GM19328 (cell line): ENCODE results near the gene METTL24.
"Not testable (repeated sequence)": the region's sequence is repeated elsewhere in the genome, so short reads cannot be mapped to it uniquely, and the experiment has no call there.

Experiments used
- ATAC-seq: cut with Tn5 transposase; IDR thresholded peaks from one replicate; pipeline ENCODE4 v1.9.1; 2021; ENCODE audit warnings: mild to moderate bottlenecking, moderate library complexity; ENCODE audit not compliant: unreplicated experiment

Gene METTL24

DNA sequence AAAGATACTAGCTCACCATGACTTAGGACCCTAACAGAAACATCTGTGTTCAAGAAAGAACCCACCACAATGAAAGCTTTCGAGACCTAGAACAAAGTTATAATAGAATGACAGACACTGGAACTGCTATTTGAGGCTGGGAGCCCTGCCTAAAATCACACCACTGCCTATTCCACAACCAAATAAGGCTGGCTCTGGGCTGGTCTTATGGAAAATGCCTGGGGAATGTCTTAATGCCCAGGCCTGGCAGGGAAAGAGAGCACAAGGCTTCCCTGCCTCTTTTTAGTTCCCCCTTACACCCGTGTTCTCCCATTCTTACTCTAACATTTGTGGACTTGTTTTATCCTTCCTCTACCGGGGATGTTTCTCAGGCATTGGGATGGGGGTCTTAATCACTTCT, 5.6 kb upstream of the METTL24 start:
- ATAC-seq, result no peak

DNA sequence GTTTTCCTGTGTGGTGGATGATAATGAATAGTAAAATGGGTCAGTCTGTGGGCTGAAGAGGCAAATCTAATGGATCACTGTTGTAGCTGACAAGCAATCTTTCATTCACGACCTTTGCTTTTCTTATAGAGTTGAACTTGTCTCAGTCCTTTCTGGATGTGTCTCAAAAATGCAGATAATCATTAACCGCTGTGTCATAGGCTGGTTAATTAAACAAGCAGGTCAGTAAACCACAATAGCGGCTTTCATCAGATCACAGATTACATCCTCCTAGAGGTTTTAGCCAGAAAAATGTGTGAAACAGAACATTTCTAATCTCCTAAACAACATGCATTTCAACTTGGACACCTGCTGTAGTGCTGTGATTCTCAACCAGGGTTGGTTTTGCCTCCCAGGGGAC, 2.5 kb upstream of the METTL24 start:
- no peak for ATAC-seq

DNA sequence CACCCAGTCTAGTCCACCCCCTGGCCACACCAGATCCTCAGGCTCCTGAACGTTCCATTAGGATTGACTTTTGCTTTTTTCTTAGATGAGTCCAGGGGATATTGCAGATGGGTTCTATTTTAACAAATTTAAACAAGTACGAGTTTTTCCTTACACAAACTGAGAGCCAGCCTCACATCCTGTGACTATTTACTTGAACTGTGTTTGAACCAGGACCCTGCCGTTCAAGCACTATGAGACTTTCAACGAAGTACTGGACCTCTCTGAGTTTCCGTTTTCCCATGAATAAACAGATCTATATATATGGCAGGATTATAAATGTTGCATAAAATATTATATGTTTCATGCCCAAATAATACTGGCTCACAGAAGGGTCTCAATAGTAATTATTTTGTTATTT, 1.4 kb upstream of the METTL24 start:
- no peak for ATAC-seq

DNA sequence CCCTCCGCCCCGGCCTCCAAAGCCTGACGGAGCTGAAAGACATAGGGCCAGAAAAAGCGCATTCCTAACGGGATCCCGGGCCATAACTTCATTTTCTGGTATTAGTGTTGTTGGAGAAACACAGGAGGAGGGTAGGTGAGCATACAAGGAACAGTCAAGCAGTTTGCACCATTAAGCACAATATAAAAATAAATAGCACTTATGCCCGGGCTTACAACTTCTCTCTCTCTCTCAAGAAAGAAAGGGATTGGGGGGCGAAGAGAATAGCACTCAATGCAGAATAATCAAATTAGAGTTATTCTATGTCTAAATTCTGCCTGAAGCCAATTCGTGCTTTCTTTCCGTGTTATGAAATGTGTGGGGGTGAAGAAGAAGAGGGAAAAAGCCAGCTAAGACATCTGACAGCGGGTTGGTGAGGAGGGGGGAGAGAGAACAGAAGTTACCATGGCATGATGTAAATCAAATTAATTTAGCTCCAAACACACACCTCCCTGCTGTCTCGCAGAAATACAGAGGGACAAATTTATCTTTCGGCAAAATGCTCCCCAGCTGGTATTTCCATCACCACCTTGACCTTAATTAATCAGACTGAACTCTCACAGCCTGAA, 508 bp upstream of the METTL24 start:
- ATAC-seq, result no peak

DNA sequence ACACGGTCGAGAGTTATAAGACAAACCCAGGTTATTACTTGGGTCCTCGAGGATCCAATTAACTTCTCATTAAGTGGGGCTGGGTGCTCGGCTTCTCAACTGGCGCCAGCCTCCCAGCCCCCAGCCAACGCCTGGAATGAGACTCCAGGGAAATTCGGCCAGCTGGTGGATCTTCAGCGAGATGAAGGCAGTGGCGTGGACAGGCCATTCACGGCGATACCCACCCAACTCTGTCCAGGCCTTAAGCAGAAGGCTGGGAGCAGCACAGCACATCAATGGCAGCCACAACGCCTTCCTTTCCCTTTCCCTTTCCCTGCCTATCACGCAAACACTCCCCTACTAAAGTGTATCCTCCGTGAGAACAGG, 868 bp downstream of the METTL24 start:
- no peak for ATAC-seq

DNA sequence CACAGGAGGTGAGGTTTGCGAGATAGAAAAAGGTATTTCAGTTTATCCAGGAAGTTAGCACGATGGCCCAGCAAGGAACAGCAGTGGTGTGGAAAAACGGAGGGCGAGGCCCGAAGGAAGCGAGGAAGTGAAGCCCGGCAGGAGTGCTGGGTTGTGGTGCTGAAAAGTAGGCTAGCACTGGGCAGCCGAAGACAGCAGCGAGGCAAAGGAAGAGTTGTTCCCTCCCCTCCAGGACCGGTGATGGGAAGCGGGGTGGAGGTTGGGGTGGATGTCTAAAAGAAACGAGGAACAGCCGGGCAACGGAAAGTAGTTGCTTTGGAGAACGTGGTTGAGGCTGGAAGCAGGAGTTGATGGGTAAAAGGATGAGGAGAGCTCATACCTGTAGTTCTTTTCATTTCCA, 1.4 kb downstream of the METTL24 start:
- no peak for ATAC-seq

DNA sequence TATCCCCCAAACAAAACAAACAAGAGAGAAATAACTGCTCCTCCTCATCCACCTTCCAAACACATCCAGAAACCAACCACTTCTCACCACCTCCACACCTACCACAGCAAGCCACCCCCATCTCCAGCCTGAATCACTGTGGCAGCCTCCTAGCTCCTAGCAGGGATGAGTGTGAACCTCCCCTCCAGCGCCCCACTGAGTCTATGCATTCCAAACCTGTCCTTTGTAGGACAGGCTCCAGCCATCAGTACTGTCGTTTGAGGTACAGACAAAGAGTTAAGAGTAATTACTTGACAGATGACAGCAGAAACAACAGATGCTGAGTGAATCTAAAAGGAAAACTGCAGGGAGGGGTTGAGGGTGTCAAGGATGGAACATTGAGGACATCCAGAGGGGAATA, 2.4 kb downstream of the METTL24 start:
- no peak for ATAC-seq

DNA sequence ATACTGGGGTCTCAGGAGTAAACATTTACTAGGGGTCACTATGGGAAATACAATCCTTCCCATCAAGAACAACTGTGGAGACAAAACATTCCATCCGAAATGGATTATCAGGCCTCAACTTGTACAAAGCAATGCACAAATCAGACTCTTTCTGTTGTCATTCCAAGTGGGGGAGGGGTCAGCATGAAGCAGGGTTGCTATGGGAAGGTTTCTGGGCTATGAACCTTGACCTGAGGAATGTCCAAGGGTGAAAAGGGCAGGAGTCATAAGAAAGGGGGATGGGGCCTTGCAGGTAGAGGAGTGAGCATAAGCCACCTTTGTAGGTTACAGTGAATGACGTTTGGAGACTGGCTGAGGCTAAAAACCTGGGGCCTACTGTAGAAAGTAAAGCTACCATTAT, 3.1 kb downstream of the METTL24 start:
- no peak for ATAC-seq

DNA sequence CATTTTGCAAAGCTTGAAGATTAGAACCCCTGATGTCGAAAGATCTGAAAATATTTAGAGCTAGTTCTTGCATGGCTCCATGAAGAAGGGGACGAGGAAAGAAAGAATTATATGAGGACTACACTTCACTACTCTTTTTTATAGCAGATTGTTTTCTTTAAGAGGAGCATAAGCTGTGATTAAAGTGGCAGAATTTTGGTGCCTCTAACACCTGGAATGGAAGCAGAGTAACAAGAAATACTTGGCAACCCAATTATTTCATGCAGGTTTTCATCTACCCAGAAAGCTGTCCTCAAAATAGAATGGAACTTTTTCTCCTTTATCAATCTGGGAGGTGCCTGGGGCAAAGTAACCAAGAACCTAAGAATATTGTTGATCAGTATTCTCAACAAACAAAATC, 4.0 kb downstream of the METTL24 start:
- ATAC-seq, result no peak

DNA sequence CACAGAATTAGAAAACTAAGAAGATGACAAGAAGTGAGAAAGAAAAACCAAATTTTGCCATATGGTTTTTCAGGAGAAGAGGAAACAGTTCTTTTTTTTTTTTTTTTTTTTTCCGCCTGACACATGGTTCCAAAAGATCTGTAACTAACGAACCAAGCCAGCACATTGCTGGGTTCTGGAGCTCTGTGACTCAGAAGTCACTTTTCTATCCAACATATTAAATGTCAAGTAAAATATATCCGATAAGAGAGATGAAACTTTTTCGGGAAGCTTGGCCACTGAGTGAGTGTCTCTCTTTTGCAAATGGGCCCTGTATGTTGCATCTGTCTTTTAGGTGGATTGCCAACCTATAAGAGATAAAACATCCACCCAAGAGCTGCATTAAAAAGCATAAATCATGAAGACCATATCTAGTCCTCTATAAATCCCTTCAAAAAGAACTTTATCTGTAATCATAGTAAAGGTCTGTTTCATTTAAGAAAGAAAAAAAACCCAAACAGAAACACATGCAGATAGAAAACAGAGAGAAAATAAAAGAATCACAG, 4.6 kb downstream of the METTL24 start:
- ATAC-seq, result no peak

DNA sequence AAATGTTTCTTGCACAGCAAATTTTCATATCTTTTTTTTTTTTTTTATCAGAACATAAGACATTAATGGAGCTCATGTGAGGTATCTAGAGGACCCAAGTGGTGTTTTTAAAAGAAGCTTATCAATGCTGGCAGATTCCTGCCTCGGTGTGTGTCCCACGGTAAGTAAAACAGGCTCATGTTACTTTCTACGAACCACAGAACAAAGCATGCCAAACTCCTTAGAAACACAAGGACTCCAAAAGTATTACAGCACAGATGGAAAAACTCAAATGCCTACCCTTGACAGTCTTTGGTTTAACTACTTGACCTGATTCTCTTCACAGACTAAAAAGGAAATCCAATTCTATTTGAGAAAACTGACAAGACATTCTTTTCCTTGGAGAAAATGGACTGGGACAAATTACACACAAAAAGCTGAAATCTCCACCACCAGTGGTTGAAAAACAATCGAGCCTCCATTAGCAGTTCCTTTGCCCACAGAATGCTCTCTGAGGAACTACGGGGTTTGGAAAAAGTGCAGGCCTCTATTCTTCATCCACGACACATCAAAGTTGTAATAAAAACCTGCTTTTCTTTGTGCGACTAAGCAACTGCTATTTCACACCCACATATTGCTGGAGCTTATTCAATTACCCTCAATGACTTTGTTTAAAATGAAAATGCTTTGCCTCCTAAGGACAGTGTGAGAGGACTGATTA, 5.4 kb downstream of the METTL24 start:
- no peak for ATAC-seq

DNA sequence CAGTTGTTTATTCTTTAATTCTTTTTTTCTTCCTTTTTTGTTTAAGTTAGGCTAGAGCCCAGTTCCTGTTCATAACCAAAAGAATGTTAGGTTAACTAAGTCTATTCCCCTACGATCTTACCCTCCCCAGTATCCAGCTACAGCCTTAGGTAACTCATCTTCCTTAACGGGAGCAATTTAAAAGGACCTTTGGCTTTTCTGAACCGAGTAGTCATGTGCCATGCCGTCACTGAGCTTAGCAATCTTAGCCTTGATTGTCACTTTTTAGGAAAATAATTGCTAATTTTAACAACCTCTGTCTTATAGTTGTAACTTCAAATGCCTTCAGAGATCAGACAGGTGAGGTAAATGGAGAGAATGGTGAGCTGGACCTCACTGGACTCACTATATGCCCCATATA, 6.2 kb downstream of the METTL24 start:
- no peak for ATAC-seq

DNA sequence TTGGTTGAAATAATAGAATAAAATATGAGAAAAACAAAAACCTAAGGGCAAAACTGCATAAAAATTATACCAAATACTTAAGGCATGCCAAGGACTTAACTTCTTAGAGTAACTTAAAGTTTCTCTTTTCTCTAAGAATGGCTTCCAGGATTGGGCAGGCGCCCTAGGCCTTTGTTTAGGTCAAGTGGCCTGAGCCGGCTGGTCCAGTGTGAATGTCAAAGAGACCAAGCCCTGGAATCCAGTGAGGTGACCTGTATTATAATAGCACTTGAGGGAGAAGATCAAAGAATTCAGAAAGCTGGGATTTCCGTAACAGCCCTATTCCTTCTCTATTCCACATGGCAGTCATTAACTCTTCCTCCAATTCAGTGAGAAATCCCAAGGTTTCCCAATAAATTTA, 6.6 kb downstream of the METTL24 start:
- no peak for ATAC-seq

DNA sequence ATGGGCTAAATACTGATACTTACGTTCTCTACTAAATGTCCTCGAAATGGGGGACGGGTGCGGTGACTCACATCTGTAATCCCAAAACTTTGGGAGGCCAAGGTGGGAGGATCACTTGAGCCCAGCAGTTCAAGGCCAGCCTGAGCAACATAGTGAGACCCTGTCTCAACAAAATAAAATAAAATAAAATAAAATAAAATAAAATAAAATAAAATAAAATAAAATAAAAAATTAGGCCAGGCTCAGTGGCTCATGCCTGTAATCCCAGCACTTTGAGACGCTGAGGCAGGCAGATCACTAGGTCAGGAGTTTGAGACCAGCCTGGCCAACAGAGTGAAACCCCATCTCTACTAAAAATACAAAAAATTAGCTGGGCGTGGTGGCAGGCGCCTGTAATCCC, 7.6 kb downstream of the METTL24 start:
- not testable (repeated sequence) for ATAC-seq

DNA sequence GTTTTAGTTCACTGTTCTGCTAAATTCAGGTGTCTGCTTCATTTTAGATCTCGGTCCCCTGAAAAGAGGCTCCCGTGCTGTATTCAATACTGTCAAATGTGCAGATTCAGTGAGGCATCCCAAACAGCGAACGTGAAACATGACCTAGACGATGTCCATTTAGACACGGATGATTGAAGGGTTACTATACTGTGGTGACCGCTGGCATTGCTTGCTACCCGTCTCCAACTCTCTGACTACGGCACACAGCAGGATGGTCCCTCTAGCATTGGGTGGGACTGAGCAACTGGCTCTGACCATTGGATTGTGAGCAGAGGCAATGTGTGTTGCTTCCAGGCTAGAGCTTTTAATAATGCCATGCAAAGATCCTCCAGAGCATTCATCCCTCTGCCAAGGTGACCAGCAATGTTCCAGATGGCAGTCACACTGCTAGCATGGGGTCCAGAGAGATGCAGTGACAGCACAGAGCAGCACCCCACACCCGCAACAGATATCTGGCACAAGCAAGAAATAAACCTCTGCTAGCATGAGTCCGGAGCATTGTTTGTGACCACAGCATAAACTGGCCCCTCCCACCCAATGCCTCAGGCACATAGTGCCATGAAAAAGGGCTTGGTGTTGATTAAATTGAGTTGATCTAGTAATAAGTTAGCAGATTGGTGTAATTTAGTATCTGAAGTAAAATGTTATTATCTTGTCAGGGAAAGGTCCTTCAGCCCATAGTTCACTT, 9.0 kb downstream of the METTL24 start:
- ATAC-seq, result no peak

DNA sequence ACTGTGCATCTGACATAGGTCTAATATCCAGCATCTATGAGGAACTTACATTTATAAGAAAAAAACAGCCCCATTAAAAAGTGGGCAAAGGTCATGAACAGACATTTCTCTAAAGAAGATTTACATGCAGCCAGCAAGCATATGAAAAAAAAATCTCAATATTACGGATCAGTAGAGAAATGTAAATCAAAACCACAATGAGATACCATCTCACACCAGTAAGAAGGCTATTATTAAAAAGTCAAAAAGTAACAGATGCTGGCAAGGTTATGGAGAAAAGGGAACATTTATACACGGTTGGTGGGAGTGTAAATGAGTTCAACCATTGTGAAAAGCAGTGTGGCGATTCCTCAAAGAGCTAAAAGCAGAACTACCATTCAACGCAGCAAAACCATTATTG, 13.1 kb downstream of the METTL24 start:
- ATAC-seq, result no peak

DNA sequence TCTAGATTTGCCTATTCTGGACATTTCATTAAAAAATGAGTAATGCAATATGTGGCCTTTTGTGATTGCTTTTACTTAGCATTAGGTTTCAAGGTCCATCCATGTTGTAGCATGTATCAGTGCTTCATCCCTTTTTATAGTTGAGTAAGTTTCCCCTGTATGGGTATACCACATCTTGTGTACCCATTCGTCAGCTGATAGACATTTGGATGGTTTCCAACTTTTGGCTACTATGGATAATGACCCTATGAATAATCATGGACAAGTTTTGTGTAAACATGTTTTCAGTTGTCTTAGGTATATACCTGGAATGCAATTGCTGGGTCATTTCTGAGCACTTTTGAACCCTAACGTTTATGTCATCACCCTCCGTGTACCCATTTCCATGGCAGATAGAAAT, 15.4 kb downstream of the METTL24 start:
- no peak for ATAC-seq

DNA sequence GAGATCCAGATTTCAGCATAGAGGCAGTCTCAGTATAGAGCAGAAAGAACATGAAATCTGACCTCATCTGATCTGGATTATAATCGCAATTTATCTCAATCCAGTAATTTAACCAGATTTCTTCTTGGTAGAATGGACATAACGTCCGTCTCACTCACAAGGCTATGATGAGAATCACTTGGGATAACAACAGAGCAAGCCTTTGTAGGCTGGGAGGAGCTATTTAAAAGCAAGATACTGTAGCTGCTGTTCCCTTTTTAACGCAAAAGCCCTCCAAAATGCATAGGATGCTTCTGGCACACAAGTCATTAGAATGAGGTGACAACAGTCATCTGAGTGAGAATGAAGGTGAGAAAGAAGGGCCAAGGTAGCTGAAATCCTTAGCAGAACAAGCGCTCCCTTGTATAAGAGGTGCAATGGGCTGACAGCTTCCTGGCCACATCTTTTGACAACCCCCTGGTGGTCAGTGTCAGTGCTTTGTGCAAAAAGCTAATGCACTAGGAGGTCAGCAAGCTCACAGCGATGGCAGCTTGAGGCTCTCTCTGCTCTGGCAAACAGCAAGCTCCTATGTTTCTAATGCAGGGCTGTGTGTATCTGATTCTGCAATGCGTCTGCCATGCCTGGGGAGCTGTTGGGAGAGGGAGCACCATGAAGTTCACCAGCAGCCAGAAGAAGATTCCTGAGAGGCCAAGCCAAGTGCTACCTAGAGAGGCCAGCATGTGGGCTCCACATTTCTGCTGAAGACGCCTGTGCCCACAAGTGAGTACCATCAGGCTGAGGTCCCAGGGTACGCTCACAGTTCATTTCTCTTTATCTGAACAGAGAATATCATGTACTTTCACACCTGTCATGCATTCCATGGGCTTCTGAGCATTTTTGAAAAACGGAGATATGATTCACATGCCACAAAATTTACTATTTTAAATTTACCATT, 16.2 kb downstream of the METTL24 start:
- ATAC-seq, result no peak

DNA sequence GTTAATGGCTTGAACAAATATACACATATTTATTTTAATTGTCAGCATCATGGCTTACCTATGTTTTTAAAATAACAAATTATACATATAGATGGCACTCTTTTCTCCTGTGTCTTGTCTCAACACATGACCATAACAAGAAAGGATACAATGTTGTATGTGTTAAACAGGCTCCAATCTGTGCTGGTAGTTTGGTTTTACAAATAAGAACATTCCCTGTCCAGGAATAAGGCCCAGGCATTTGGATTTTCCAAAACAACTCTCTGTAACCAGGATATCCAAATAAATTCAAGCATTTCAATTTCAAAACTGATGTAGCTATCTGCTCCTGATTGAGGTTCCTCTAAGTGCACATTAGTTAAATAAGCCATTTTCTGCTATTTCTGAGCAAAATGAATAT, 17.1 kb downstream of the METTL24 start:
- no peak for ATAC-seq

DNA sequence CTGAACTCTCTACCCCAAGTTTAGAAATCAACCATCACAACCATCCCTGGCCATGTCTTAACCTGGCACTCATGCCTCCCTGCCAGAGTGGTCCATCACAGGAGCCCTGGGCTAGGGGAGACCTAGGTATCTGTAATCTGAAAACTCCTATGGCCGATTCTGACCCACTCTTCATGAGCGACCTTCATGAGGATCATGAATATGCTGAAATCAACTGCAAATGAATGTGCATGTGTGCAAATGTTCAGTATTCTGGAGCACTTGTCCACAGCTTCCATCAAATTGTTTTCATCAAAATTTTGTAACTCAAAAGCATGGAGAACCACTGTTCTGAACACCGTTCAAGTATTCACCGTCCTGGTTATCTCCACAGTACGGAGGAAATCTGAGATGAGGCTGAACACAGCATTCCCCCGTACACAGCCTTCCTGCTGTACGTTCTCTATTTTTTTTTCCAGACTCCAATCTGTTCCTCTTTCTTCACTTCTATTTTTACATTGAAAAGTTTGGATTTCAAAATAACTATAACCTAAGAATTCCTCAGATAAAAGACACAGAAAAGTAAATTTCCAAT, 17.7 kb downstream of the METTL24 start:
- no peak for ATAC-seq
